Measurements from ENCODE around the gene AGPAT2. TPM values are rescaled to one million over a fixed set of nuclear protein-coding genes. Genes with fewer than 3 reads are reported as not detected.

AGPAT2 gene
- total RNA-seq, 1 donor from 2014 or later, result 53.8 TPM

- intact Hi-C loops (cut with micrococcal nuclease), result loop anchor here (2.0 kb wide), 1 partner anchor 139 kb away; no protein-coding TSS in a partner anchor
- DNase-seq, result peak; percentile 35
- no peak for ATAC-seq
Measured at GRCh38 chr9:136623842-136624183, 63.4 kb downstream of the AGPAT2 start.

Small RNA genes within 50 kb of the gene (microRNA-seq; reads per million reads assigned to microRNA genes)
- 346,639 reads per million, percentile 100 among the genes with 10 or more reads in this experiment for gene MIR126 (ENCODE audit: borderline number of aligned reads)

Other genes starting within 250 kb of the AGPAT2 start
- gene INPP5E, start 247.6 kb downstream of the AGPAT2 start, total RNA-seq, result 12.1 TPM
- 23.2 TPM for gene SEC16A, start 204.4 kb downstream of the AGPAT2 start, total RNA-seq
- 15.4 TPM for gene NOTCH1, start 141.4 kb downstream of the AGPAT2 start, total RNA-seq
- gene EGFL7, start 24.5 kb downstream of the AGPAT2 start, total RNA-seq, result 63.8 TPM
- gene DIPK1B, start 25.1 kb upstream of the AGPAT2 start, total RNA-seq, result 22.3 TPM
- gene LCN10, start 55.5 kb upstream of the AGPAT2 start, total RNA-seq, result 10.6 TPM
- gene LCN6, start 61.1 kb upstream of the AGPAT2 start, total RNA-seq, result 17.4 TPM
- gene LCN8, start 70.8 kb upstream of the AGPAT2 start, total RNA-seq, result not detected
- 0.59 TPM for gene LCN15, start 77.1 kb upstream of the AGPAT2 start, total RNA-seq
- gene TMEM141, start 103.9 kb upstream of the AGPAT2 start, total RNA-seq, result 74.2 TPM
- gene CCDC183, start 108.9 kb upstream of the AGPAT2 start, total RNA-seq, result 2.2 TPM
- 73.0 TPM for gene RABL6, start 120.5 kb upstream of the AGPAT2 start, total RNA-seq
- gene AJM1, start 155.0 kb upstream of the AGPAT2 start, total RNA-seq, result 9.1 TPM
- gene PHPT1, start 162.0 kb upstream of the AGPAT2 start, total RNA-seq, result 357 TPM
- 12.9 TPM for gene MAMDC4, start 164.9 kb upstream of the AGPAT2 start, total RNA-seq
- 354 TPM for gene EDF1, start 178.9 kb upstream of the AGPAT2 start, total RNA-seq
- gene TRAF2, start 199.1 kb upstream of the AGPAT2 start, total RNA-seq, result 11.4 TPM

All from left ventricle myocardium superior (tissue), 1 donor.